Breast epithelium (tissue), 3 donors: Measurements from ENCODE around the gene OR5A1.

Experiments
- POLR2A ChIP-seq: fragments of 450-650 bp; IDR thresholded peaks from one replicate; pipeline ENCODE4 v1.6.1; 2016; ENCODE audit warnings: antibody characterized with exemption, mild to moderate bottlenecking, moderate library complexity
- POLR2AphosphoS5 ChIP-seq, 3 donors: sonication (generic); formaldehyde crosslinking; IDR thresholded peaks; one replicate each; pipeline ENCODE4 v1.6.1; 2017; ENCODE audit warnings: antibody characterized with exemption in 3 of 3
- TF ChIP-seq, protein P1 (sequence below), 3 donors: fragments of 450-650 bp; IDR thresholded peaks; one replicate each; pipeline ENCODE4 v1.5.1; 2016 to 2017; ENCODE audit warnings: antibody characterized with exemption in 3 of 3, mild to moderate bottlenecking in 3 of 3, moderate library complexity in 3 of 3

DNA sequence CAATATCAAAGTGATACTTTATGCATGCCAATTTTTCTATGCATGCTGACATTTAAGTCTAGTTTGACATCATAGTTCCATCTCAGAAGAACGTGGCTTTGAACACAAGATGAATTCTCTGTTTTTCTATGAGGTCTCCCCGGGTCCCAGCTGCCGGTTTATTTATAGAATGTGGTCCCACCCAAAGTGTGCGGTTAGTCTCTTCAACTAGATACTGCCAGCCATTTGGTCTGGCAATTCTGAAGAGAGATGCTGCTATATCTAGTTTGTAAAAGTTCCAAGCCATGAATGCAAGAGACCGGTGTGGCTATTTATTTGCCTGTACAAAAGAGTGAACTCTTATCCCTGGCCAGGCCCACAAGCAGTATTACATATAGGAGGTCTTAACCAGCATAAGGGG, 19.2 kb upstream of the OR5A1 start:
- TF ChIP-seq, protein P1, sequence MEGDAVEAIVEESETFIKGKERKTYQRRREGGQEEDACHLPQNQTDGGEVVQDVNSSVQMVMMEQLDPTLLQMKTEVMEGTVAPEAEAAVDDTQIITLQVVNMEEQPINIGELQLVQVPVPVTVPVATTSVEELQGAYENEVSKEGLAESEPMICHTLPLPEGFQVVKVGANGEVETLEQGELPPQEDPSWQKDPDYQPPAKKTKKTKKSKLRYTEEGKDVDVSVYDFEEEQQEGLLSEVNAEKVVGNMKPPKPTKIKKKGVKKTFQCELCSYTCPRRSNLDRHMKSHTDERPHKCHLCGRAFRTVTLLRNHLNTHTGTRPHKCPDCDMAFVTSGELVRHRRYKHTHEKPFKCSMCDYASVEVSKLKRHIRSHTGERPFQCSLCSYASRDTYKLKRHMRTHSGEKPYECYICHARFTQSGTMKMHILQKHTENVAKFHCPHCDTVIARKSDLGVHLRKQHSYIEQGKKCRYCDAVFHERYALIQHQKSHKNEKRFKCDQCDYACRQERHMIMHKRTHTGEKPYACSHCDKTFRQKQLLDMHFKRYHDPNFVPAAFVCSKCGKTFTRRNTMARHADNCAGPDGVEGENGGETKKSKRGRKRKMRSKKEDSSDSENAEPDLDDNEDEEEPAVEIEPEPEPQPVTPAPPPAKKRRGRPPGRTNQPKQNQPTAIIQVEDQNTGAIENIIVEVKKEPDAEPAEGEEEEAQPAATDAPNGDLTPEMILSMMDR (IDR thresholded peaks at IDR 0.05), result no peak
- TF ChIP-seq POLR2A (no peak), POLR2AphosphoS5 (IDR thresholded peaks at IDR 0.05) (no peak)
